ENCODE data around the gene WDR3. TPM values are rescaled to one million over a fixed set of nuclear protein-coding genes. Genes with fewer than 3 reads are reported as not detected.
"Not testable (repeated sequence)": the region's sequence is repeated elsewhere in the genome, so short reads cannot be mapped to it uniquely, and the experiment has no call there.

The WDR3 gene
- 17.8 TPM for polyA plus RNA-seq (2013, experiment 1 of 2; ENCODE audit: insufficient read length)
- 11.5 TPM for polyA plus RNA-seq (2013, experiment 2 of 2; ENCODE audit: insufficient read length)

DNA sequence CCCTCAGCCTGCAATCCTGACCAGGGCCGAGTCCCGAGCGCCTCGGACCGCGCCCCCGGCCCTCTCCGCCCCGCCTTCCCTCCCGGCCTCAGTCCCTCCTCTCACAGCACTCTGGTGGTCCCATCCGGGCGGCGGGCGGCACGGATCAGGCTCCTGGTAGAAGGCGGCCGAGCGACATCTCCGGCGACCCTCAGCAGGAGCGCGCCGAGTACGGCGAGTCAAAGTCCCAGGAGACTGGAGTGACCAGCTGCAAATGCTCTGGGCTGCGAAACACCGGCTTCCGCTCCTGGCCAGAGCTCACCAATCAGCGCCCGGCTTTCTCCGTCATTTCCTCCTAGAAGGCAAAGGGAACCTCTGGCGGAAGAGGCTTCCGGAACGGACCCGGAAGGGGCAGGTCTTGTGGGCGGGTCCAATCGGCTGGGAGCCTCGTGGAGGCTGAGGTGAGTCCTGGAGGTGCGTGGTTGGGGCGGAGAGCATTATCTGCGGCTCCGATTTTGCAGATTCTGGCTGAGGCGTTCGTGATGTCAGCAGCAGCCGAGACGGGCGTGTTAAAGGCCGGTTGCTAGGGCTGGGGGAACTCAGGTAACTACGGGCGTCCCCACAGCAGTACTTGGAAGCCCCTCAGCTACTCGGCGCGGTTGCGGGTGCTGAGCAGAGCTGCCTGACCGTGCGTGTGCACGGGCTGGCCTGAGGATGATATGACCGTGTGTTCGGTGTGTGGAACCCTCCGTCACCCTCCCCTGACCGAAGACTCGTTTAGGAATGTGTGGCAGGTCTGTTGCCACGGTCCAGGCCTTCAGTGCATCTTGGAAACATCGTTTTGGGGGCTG, at the start of gene WDR3, which contains the start of gene GDAP2:
Gene WDR3 (plus strand): TSS at position 397 of the 830 bp plus-strand sequence. CDS start 3,581 bp downstream, outside the sequence.
Gene GDAP2 (minus strand): TSS at position 279 of the 830 bp plus-strand sequence. CDS start 9,264 bp downstream, outside the sequence.
- peak; percentile 98 for DNase-seq

DNA sequence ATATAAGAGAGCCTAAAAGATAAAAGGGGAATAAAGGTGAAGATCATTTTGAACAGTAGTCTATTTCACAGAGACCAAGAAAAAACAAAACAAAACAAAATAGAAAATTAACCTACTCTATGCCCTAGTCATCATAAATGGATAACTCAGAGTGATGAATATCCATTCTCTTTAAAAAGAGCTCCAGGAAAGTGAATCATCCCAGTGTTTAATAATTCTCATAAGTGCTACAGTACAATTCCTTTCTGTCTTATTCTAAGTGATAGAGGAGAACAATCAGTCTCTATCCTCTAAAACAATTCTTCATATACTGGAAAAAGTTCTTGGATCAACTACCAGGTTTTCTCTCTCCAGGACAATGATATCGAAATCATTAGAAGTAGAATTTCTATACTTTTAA, 45.9 kb upstream of the WDR3 start:
- DNase-seq, result no peak

DNA sequence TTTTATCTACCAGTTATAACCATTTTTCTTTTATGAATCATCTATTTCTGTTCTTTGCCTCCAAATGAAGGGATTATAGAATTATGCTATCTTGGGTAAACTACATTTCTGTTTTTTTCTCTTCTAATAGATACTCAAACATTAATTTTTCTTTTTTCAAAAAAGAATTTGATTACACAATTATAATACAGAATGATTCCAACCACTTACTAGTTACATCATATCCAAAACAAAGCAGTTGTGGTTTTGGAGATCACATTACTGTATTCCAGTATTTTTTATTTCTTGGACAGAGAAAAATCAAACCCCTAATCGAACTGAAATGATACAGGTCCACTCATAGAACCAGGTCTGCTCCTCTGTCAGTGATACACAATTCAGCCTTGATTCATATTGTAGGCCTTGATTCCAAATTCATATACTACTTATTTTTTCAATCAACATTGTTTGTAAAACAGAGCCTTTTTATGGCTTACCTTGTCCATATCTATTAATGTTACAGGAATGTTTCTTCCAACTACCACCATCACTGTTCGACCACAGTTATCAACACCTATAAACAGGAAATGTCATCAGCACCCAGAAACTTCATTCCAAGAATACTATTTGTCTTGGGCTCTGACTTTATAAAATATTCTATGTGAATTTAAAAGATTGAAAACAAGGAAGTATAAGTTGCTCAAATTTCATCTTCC, 43.3 kb upstream of the WDR3 start:
- DNase-seq, result peak; percentile 62

DNA sequence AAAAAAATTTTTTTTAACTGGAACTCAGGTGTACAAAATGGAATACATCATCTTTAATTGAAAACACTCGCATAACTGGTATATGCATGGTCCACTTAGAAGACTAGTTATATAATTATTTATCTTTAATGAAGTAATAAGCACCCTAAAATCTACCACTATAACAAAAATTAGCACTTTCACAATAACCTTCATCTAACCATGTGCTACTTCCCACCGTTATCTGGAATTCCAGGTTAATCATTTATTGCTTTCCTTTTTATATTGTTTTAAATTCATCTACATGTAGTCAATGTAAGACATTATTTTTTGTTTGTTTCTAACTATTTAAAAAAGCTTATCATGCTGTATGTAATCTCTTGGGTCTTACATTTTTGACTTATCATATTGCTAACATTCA, 39.1 kb upstream of the WDR3 start:
- no peak for DNase-seq

DNA sequence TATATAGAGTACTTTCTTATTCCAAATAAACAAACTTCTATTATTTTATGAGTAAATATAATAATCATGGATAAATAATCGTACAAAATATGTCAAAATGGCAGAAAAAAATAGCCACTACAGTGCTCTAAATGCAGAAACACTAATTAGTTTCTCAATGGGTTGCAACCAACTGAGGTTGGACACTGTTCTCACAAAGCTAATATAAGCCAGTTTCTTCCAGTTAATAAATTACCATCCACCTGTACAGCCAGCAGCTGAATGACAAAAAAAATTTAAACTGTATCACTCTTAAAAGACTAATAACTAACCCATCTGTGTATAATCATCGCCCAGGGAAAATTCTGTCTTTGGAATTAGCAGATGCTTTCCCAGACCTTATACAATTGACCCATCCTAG, 37.0 kb upstream of the WDR3 start:
- DNase-seq, result no peak

DNA sequence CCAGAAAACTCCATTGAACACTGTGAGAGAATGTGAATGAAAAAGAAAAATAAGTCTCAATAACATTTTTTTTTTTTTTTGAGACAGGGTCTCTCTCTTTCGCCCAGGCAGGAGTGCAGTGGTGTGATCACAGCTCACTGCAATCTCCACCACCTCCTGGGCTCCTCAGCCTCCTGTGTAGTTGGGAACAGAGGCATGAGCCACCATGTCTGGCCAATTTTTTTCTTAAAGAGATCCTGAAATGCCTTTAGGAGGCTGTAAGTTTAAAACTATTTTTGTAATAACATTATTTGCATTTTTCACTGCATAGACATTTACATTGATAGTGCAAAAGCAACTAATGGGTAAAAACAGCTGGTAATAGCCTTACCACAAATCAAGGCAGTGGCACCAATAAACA, 35.5 kb upstream of the WDR3 start:
- peak; percentile 77 for DNase-seq

DNA sequence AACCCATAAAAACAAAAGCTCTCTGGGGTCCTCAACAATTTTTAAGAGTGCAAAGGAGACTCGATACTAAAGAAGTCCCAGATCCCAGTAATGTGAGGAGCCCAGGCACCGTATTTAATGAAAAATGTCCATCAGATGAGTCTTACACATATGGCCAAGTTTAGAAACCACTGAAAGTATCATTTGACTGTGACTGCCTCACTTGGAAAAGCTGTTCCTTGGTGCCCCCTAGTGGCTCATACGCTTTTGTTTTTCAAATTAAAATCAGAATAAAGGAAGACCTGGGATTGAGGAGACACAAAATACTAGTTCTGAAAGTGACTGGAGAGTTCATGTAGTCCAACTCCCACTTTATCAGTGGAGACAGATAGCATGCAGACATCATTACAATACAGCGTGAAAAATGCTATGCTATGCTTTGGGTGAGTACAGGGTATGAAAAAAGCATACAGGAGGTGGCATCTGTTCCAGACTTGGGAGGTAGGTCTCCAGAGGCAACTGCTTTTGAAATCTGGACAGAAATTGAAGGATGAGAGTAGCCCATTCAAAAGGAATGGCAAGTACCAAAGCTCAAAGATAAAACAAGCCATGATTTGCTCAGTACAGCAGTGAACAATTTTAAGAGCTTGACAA, 33.9 kb upstream of the WDR3 start:
- peak; percentile 84 for DNase-seq

DNA sequence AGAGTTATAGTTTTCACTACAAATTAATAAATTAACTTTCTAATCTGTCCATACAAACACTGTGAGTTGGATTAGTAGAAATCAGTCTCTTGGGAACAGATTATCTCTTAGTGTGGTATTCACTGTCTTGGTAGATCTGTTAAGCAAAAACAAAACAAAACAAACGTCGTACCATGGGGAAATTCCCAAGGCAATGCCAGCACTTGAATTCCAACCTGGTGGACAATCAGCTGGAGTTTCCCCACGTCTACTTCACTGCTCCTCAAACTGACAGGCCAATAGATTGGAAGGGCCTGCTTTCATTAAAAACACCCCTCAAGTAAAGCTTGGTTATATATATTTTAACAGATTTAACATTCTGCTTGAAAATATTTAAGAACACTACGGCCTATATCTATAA, 32.0 kb upstream of the WDR3 start:
- DNase-seq, result peak; percentile 7

DNA sequence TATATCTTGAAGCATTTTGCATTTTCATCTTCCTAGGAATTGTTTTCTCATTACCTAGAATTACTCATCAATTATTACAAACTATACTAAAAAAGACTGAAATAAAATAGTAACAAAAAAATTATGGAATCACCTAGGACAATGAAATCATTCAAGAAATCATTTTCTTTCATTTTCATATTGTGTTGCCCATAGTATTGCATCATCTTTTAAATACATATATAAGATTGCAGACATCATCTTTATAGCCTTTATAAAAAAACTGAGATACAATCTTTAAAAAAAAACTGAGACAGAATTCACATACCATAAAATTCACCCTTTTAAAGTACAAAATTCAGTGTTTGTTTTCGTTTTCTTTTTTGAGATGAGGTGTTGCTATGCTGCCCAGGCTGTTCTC, 29.7 kb upstream of the WDR3 start:
- no peak for DNase-seq

DNA sequence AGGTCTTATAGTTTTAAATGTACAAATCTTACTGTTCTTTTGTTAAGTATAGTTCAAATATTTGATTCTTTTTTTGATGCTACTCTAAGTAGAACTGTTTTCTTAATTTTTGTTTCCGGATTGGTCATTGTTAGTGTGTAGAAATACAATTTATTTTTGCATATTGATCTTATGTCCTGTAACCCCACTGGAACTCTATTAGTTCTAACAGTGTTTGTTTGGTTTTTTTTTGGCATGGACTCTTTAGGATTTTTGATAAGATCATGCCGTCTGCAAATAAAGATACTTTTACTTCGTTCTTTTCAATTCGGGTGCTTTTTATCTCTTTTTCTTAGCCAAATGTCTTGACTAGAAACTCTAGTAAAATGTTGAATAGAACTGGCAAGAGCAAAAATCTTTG, 26.6 kb upstream of the WDR3 start:
- DNase-seq, result no peak

DNA sequence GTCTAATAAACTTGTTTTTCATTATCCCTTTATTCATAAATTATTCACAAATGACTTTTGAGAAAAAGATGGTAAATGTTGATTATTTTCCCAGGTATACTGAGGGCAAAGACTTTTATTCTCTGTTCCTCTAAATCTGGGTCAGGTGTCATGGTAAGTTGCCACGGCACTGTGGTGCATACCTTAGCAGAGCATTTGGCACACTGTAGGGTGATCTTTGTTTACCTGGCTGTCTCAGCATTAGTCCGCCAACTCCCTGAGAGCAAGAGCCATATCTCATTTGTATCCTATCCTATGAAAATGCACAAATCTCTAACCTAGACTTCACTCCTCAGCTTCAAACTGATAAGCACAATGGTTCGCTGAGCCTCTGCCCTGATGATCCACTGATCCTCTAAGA, 25.1 kb upstream of the WDR3 start:
- DNase-seq, result no peak

DNA sequence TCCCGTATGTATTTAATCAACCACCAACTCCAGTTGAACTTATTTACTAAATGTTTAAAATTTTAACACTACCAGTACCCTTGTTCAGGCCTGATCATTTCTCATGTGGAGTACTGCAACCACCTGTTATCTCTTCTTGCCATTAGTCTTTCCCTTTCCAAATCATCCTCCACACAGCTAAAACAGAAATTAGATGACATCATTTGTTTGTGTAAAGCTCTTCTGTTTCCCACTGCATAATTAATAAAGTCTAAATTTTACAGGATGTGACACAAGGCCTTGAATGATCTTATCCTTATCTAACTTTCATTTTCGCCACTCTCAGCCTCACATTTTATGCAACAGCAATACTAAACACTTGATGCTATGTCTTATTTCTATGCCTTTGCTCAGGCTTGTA, 24.5 kb upstream of the WDR3 start:
- DNase-seq, result no peak

DNA sequence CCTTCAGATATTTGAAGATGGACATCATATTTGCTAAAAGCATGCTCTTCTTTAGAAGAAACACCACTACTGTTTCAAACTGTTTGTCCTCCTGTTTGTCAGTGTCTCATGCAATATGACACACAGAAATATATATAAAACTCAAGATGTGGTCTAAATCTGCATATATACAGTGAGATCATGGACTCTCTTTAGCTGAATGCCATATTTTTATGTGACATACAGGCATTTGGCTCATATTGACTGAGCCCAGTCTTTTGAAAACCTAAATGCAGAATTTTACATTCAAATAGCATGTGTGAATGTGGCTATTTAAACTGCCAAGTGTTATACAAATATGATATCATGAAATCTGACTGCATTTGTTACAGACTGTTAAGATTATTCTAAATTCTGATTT, 18.5 kb upstream of the WDR3 start:
- DNase-seq, result no peak

DNA sequence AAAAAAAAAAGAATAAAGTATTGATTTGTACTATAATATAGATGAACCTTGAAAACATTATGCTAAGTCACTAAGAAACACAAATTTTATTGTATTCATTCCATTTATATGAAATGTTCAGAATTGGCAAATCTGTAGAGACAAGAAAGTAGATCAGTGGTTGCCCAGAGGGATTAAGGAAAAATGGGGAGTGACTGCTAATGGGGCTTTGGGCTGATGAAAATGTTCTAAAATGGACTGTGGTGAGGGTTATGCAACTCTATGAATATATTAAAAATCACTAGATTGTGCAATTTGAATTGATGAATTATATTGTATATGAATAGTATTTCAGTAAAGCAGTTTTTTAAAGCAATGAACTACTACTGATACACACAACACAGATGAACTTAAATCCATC, 10.2 kb upstream of the WDR3 start:
- no peak for DNase-seq

DNA sequence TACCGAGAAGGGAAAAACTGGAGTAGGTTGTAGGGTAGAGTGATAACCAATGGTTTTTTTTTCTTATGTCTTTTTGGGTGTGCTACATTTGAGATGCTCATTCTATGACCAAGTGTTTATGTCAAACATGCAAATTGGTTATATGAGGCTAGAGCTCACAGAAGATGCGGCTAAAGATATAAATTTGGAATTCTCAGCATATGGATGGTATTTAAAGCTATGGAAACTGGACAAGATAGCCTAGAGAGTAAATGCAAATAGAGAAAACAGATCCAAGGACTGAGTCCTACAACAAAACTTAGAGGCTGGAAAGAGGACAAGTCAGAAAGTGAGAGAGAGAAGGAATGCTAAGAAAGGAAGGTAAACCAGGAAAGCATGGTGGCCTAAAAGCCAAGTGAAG, 7.5 kb upstream of the WDR3 start:
- no peak for DNase-seq

DNA sequence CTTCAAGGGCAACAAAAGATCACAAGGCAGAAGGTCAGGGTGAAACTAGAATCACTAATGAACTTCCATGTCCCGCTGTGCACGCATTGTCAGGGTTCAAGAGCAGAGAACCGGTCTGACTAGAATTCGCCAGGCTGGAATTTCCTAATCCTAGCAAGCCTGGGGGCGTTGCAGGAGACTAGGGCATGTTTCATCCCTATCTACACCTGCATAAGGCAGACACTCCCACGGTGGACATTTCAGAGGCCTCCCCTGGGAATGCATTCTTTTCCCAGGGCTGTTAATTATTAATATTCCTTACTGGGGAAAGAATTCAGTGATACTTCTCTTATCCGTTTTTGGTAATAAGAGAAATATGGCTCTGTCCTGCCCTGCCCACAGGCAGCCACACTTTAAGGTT, 6.8 kb upstream of the WDR3 start:
- DNase-seq, result not testable (repeated sequence)

DNA sequence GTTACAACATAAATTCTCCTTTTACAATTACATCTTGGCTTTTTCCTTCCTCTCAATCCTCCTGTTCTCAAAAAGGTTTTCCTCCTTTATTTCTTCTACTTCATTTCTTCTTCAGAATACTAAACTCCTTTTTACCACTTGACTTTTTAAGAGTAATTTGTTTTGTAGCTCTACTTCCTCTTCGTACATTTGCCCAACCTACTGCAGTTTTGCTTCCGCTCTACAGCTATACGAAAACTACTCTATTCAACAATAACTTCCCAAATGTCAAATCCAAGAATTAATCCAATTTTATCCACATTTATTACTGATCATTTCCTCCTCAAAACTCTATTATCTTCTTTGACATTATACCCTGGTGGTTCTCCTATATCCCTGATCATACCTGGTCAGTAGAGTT, 3.6 kb upstream of the WDR3 start:
- DNase-seq, result no peak

DNA sequence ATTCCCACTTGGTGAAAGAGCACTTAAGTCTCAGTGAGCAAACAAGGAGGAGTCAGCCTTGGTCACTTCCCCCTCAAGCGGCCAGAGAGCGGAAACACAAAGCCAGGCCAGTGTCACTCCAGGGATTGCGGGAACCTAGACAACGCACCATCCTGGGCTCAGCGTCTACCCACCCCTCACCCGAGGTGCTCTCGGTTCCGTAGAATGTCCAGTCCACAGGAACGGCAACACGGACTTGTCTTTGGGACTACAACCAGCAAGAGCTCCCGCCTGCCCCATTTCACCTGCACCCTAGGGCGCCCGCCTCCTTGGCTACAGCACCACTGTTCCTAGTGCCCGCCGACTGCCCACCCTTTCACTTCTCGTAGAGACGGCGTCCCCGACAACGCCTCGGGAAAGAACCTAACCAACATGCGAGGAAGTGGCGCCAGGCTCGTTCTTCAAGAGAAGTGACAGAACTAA, 627 bp upstream of the WDR3 start:
- DNase-seq, result peak; percentile 62

DNA sequence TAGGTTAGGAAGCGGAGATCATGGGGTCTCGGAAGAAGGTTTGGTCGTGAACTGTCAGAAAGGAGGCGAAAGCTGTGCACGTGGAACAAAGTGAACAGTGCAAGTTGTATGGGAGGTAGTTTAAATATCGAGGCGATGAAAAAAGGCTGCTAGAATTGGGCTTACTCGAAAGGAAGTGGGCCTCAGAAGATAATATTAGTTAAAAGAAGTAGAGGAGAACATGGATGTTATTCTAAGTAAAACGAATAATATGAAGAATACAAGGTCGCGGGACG, 571 bp downstream of the WDR3 start:
- DNase-seq, result no peak

DNA sequence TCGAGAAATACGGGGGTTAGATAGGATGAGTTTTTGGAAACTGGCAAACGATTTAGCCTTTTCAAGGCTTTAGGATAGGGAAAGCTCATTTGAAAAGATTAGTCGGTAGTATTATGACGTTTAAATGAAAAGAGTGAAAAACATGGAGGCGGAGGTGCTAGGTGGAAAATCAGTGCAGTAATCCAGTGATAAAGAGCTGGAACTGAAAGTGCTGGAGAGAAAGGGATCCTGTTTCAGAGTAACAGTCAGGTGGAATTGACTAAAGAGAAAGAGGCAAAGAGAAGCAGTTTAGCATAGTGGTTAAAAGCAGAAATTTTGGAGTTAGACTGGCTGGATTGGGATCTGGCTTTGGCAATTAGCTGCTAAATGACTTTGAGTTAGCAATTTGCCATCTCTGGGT, 945 bp downstream of the WDR3 start:
- DNase-seq, result no peak

DNA sequence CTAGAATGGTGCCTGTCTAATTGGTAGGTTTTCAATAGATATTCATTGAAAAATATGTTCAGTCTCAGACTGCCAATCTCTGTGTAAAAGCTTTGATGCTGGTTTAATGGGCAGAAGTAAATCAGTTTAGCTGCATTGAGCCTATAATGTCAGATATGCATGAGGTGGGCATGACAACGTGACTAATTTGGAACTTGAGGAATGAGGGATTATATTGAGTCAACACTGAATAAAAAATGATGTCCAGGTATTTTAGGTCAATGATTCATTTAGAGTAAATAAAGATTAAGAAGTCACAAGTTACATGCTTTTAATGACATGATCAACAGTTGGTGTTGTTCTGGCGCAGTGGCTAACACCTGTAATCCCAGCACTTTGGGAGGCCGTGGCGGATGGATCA, 3.0 kb downstream of the WDR3 start:
- DNase-seq, result no peak

DNA sequence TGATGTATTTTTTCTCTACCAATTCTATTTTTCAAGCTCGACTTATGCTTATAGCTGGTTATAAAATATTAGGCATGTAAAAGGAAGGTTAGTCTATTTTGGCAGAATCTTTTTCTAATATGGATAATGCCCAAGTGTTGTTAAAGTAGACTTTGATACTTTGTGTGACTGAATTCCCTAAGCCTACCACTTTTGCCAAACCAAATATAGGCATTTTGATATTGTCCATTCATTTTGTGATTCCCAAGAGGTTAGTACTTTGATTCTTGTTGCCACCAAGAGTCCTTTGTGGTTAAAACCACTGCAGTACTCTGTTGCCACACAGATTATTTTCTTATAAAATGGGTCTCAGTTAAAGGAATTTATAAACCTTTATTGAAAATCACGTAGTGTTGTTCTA, 4.2 kb downstream of the WDR3 start:
- no peak for DNase-seq

DNA sequence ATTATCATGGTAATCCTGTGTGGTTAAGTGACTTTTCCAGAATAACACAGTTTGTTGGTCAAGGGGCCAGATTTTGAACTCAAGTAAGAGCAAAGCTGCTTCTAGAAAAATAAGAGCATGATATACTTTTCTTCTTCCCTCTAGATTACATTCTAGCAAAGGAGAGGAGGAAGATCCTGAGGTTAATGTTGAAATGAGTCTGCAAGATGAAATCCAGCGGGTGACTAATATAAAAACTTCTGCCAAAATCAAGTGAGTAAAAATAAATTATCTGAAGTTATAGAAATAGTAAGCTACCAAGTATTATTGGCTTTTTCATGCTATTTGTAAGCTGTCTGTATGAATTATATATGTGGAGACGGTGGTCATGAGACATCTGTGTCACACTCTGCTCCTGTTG, 12.8 kb downstream of the WDR3 start:
- DNase-seq, result no peak

DNA sequence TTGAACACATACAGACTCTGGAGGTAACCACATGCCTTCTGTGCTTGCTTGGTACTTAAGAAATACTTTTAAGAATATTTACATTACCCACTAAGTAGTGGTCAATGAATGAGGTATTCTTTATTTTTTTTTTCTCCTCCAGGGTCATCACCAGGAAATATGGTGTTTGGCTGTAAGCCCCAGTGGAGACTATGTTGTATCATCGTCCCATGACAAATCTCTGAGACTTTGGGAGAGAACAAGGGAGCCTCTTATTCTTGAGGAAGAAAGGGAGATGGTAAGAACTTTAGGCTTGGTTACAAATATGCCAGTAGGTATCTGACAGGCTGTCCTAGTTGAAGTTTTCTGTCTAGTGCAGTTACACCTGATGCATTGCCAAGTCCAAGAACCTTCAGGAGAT, 22.8 kb downstream of the WDR3 start:
- no peak for DNase-seq

All from fibroblast of skin of back (primary cell).